ENCODE results near the gene MRPL2.

MRPL2 gene

GRCh38 chr6:43037706-43038105 lies 21.5 kb downstream of the MRPL2 start:
- H4K20me1 ChIP-seq (ENCODE audit: insufficient read depth, low read length) = no peaks in the 10 kb centered on the region; the same call in 1 of the 2 replicates
- H3K27me3 ChIP-seq (ENCODE audit: insufficient read depth, low read length, poor library complexity) = no peaks in the 10 kb centered on the region
- H3K4me2 ChIP-seq (ENCODE audit: insufficient read depth, low read length) = no peak overlapping the region
- no peaks in the 10 kb centered on the region for H3K79me2 ChIP-seq (ENCODE audit: insufficient read depth, low read length)
- H3K9ac ChIP-seq (ENCODE audit: low read depth, low read length) = no peak overlapping the region
- H3K27ac ChIP-seq (ENCODE audit: low read length) = no peak overlapping the region
- TF ChIP-seq CTCF (IDR thresholded peaks at IDR 0.05; ENCODE audit: borderline replicate concordance, extremely low read depth, low read length, poor library complexity, severe bottlenecking) (no peak), EZH2 (IDR thresholded peaks at IDR 0.05; ENCODE audit: borderline replicate concordance, low read depth, low read length, severe bottlenecking) (no peak)
- ATAC-seq (ENCODE audit: insufficient read depth, low read depth) (no peak), DNase-seq (no peak)
- H3K4me1 ChIP-seq (ENCODE audit: insufficient read depth, low read length) = no peaks in the 10 kb centered on the region
- H3K9me3 ChIP-seq (ENCODE audit: insufficient read depth, low read length, severe bottlenecking) = no peaks in the 10 kb centered on the region
- no peak overlapping the region for H2AFZ ChIP-seq (ENCODE audit: low read depth, low read length)
- no peak overlapping the region for H3K4me3 ChIP-seq (ENCODE audit: low read depth in 1 of 2, low read length in 2 of 2)
- peaks cover 63% of the 10 kb centered on the region for H3K36me3 ChIP-seq (ENCODE audit: insufficient read depth, low read length)

GRCh38 chr6:43037197-43037596 lies 22.0 kb downstream of the MRPL2 start:
- no peak overlapping the region for H2AFZ ChIP-seq (ENCODE audit: low read depth, low read length)
- H3K9me3 ChIP-seq (ENCODE audit: insufficient read depth, low read length, severe bottlenecking) = no peaks in the 10 kb centered on the region
- DNase-seq (no peak), ATAC-seq (ENCODE audit: insufficient read depth, low read depth) (no peak)
- no peak for TF ChIP-seq EZH2 (IDR thresholded peaks at IDR 0.05; ENCODE audit: borderline replicate concordance, low read depth, low read length, severe bottlenecking)
- TF ChIP-seq CTCF (IDR thresholded peaks at IDR 0.05; ENCODE audit: borderline replicate concordance, extremely low read depth, low read length, poor library complexity, severe bottlenecking) = no peak
- H3K79me2 ChIP-seq (ENCODE audit: insufficient read depth, low read length) = no peaks in the 10 kb centered on the region
- H3K4me1 ChIP-seq (ENCODE audit: insufficient read depth, low read length) = no peaks in the 10 kb centered on the region
- H3K9ac ChIP-seq (ENCODE audit: low read depth, low read length) = no peak overlapping the region
- no peak overlapping the region for H3K4me3 ChIP-seq (ENCODE audit: low read depth in 1 of 2, low read length in 2 of 2)
- H3K36me3 ChIP-seq (ENCODE audit: insufficient read depth, low read length) = peaks cover 66% of the 10 kb centered on the region
- H3K27ac ChIP-seq (ENCODE audit: low read length) = no peak overlapping the region
- no peaks in the 10 kb centered on the region; the same call in 1 of the 2 replicates for H4K20me1 ChIP-seq (ENCODE audit: insufficient read depth, low read length)
- no peaks in the 10 kb centered on the region for H3K27me3 ChIP-seq (ENCODE audit: insufficient read depth, low read length, poor library complexity)
- no peak overlapping the region for H3K4me2 ChIP-seq (ENCODE audit: insufficient read depth, low read length)

GRCh38 chr6:43036712-43037111 lies 22.5 kb downstream of the MRPL2 start:
- no peaks in the 10 kb centered on the region; the same call in 1 of the 2 replicates for H4K20me1 ChIP-seq (ENCODE audit: insufficient read depth, low read length)
- no peak overlapping the region for H3K9ac ChIP-seq (ENCODE audit: low read depth, low read length)
- H3K27me3 ChIP-seq (ENCODE audit: insufficient read depth, low read length, poor library complexity) = no peaks in the 10 kb centered on the region
- TF ChIP-seq CTCF (IDR thresholded peaks at IDR 0.05; ENCODE audit: borderline replicate concordance, extremely low read depth, low read length, poor library complexity, severe bottlenecking) = no peak
- no peak for TF ChIP-seq EZH2 (IDR thresholded peaks at IDR 0.05; ENCODE audit: borderline replicate concordance, low read depth, low read length, severe bottlenecking)
- H3K27ac ChIP-seq (ENCODE audit: low read length) = no peak overlapping the region
- H3K79me2 ChIP-seq (ENCODE audit: insufficient read depth, low read length) = no peaks in the 10 kb centered on the region
- H3K4me2 ChIP-seq (ENCODE audit: insufficient read depth, low read length) = no peak overlapping the region
- H3K36me3 ChIP-seq (ENCODE audit: insufficient read depth, low read length) = peaks cover 71% of the 10 kb centered on the region
- no peaks in the 10 kb centered on the region for H3K9me3 ChIP-seq (ENCODE audit: insufficient read depth, low read length, severe bottlenecking)
- no peak overlapping the region for H3K4me3 ChIP-seq (ENCODE audit: low read depth in 1 of 2, low read length in 2 of 2)
- DNase-seq (no peak), ATAC-seq (ENCODE audit: insufficient read depth, low read depth) (no peak)
- no peaks in the 10 kb centered on the region for H3K4me1 ChIP-seq (ENCODE audit: insufficient read depth, low read length)
- H2AFZ ChIP-seq (ENCODE audit: low read depth, low read length) = no peak overlapping the region
